HG02981 (cell line): ENCODE results near the gene DNM1.

ENCODE experiments used
- ATAC-seq: cut with Tn5 transposase; IDR thresholded peaks from one replicate; pipeline ENCODE4 v1.9.1; 2021; ENCODE audit warnings: mild to moderate bottlenecking, moderate library complexity; ENCODE audit not compliant: unreplicated experiment

The DNM1 gene

DNA sequence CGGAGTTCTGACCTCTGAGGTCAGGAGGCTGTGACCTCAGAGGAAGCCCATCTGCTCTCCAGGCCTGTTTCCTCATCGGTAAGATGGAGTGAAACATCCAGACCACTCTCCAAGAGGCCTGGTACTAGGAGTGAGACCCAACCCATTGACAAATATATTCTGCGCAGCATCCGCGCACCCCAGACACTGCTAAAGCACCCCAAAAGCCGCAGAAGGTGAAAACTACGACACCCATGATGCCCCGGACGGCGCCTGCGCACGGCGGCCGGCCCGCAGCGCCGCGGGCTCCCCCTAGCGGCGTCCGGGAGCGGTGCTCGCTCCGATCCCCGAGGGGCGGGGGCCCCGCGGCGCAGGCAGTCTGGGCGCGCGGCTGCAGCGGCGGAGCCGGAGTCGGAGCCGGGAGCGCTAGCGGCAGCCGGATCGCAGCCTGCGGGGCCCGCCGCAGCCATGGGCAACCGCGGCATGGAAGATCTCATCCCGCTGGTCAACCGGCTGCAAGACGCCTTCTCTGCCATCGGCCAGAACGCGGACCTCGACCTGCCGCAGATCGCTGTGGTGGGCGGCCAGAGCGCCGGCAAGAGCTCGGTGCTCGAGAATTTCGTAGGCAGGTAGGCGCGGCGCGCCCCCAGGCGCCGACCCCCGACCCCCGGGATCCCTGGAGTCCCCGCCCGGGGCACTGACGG, at the start of gene DNM1:
DNM1 (plus strand) TSS at position 356 of the 683 bp plus-strand sequence; CDS start at position 448, 92 bp downstream.
- peak; percentile 71 for ATAC-seq

DNA sequence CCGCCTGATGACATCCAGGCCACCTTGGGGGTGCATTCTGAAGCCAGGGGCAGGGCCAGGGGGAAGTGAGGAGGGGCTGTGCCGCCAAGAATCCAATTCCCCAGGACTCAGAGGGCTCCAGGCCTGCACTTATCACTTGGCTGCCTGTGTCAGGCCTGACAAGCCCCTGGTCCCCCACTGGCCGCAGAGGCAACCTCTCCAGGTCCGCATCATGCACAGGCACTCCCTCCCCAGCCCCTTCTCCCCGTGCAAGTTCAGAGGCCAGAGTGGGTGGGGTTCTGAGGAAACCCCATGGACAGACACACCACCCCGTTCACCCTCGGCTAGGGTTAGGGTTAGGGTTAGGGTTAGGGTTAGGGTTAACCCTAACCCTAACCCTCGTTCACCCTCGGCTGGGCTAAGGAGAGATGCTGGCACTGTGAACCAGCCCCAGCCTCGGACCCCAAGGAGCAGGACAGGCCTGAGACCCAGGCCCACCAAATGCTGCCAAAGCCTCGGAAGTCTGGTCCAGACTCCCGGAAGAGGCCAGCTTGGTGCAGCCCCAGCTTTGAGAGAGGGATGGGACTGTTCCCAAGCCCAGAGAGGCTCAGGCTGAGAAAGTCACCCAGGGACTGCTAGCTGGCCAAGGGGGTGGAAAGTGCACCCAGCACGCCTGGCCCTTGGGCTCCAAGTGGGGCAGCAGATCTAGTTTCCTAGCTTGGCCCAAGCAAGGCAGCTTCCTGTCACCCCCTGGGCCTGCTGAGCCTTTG, 49.1 kb upstream of the DNM1 start:
- ATAC-seq = no peak

DNA sequence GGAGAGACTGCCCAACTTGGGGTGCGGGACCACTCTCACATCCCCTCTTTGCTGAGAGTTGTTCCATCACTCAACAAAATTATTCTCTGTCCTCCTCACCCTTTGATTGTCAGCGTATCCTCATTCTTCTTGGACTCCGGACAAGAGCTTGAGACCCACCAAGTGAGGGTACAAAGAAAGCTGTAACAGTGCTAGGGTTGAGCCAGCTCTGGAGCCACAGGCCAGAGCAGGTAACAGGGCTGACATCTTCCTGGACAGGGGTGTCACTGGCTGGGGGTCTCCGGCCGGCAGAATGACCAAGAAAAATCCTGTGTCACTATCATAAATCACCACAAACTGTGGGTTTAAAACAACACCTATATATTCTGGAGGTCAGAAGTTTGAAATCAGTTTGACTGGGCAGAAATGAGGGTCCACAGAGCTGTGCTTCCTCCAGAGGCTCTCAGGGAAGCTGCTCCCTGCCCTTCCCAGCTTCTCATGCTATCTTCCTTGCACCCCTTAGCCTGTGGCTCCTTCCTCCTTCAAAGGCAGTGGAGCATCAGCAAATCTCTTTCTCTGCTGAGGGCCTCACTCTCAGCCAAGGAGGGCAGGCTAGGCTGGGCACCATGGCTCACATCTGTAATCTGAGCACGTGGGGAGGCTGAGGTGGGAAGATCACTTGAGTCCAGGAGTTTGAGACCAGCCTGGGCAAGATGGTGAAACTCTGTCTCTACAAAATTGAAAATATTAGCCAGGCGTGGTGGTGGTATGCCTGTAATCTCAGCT, 47.3 kb upstream of the DNM1 start:
- ATAC-seq = no peak

DNA sequence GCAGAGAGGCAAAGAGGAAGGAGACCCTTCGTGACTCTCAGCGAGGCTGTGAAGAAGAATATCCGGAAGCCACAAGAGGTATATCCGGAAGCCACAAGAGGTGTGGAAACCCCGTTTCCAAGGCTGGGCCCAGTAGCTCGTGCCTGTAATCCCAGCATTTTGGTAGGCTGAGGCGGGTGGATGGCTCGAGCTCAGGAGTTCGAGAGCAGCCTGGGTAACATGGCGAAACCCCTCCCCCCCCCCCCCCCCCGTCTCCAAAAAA, 43.7 kb upstream of the DNM1 start:
- ATAC-seq = no peak

DNA sequence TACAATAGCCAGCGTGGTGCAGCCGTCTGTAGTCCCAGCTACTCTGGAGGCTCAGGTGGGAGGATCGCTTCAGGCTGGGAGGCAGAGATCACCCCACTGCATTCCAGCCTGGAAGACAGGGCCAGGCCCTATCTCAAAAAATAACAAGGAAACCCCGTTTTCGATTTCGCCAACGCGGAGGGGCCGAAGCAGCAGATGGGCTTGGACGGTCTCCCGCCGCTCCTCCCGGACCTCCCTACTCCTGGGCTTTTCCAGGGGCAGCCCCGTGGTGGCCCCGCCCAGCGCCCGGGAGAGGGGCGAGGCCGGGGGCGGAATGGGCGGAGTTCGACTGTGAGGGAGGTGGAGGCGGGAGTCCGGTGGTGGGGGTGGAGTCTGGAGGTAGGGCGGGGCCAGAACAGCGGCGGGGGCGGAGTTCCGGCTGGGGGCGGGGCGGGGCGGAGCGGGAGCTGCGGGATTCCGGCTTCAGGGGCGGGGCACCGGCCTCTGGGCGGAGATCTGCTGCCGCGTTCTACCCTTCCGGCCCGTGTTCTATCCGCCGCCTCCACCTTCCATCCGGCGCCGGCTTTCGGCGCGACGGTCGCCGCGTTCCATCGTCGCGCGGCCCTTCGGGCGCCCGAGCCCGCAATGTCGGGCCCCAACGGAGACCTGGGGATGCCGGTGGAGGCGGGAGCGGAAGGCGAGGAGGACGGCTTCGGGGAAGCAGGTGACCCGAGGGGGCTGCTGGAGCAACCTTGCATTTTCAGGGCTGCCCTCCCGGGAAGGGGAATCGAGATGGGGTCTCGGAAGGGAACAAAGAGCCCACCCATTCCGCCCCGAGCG, 43.2 kb upstream of the DNM1 start, which contains the start of gene BBLN:
BBLN (plus strand) TSS at position 482 of the 819 bp plus-strand sequence; CDS start at position 625, 143 bp downstream.
- ATAC-seq = peak; percentile 72

DNA sequence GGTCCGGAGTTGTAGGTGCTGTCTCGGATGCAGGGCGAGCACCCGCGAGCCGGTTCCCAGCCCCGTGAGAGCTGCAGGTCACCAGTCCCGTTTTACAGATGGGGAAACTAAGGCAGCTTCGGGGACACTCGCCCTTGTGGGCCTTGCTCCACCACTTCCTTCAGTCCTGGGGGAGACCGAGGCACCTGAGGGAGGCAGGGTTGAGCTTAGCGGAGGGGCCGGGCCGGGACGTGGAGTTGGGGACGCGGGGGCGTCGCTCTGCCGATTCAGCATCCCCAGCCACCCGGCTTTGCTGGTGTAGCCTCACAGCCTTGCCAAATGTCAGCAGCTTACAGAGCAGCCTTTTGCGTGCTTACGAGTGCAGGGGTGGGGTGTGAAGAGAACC, 42.6 kb upstream of the DNM1 start:
- ATAC-seq = peak; percentile 11

DNA sequence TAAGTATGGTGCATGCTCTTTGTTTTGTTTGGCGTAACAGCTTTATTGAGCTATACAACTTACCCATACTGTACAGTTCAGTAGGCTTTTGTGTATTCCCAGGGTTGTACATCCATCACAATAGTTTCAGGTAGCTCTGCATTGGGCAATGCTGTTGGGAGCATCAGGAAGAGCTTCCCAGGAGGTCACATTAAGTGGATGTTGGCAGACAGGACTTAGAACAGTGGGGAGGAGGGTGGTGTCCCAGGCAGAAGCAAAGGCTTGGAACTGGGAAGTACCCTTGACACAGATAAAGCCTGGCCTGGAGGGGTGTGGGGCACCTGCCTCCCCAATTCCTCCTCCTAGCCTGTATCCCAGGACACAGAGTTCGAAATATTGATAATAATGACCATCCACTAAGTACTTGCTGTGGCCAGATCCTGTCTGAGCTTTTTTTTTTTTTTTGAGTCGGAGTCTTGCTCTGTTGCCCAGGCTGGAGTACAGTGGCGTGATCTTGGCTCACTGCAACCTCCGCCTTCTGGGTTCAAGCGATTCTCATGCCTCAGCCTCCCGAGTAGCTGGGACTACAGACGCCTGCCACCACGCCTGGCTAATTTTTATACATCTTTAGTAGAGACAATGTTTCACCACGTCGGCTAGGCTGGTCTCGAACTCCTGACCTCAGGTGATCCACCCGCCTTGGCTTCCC, 41.8 kb upstream of the DNM1 start:
- ATAC-seq = no peak

DNA sequence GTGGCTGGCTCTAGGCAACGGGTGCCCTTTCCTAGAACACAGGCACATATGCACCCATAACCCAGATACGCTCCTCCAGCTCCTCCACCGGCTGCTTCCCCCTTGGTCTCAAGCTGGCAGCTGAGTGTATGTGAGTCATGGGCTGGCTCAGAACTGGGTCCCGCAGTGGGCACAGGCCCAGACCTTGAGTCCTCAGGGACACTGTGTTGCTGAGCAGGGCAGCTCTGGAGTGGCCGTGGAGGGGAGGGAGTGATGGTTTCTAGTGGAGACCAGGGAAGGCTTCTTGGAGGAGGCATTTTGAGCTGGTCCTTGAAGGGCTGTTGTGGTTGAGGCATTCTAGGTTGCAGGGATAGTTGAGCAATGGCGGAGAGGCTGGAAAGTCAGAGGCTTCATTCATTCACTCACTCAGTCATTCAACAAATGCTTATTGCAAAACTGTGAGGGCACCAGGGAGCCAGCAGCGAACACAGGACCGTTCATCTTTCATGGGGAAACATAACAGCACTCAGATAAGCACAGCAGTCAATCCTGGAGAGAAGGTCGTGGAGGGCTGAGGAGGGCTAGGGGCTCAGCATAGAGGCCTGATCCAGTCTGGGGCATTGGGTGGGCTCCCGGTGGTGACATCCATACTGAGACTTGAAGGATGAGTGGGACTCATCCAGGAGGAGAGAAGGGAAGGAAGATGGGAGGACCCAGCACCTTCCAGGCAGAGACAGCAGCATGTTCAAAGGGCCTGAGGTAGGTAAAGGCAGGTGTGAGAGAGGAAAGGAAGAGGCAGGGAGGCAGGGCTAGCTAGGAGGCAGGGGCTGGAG, 40.8 kb upstream of the DNM1 start:
- no peak for ATAC-seq

DNA sequence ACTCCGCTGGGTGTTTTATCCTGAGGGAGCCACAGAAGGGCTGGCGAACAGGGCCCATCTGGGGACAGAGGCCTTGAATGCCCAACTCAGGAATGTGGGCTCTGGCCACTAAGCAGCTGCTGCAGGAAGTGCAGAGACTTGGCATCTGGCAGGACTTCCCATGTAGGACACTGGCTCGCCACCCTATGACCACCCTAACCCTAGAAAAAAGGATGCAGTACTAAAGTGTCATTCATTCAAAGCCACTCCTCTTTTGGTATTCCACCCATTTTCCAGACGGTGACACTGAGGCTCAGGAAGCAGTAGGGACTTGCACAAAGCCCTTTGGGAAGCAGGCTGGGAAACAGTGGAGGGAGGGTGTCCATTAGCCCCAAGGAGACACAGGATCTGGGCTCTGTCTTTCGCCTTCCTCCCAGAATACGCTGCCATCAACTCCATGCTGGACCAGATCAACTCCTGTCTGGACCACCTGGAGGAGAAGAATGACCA, 40.1 kb upstream of the DNM1 start:
- no peak for ATAC-seq

DNA sequence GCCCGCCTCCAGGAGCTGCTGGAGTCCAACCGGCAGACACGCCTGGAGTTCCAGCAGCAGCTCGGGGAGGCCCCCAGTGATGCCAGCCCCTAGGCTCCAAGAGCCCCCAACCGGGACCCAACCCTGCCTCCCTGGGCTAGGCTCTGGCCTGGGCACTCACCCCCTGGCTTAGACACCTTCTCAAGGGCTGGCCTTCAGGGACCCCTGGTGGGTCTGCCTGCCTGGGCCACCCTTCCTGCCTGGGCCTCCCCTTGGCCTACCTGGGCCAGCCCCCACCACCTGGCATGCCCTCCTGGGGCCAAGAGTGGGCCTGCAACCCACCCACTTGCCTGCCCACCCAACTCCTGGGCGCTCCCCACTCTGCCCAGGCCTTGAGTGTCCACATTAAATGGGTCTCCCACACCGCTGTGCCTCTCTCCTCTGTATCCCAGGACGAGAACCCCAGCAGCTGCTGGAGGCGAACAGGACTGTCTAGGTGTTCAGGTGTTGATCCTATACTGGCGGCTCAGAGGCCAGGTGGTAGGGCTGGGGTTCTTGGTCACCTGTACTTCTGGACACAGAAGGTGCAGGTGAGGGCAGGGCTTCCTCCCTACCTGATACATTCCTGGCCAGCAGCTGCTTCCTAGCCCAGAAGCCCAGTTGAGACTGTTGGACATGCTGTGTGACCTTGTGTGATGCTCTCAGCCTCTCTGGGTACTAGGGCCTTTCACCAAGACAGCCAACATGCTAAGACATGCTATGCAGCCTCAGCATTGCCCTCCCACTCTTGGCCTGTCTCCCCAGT, 39.5 kb upstream of the DNM1 start:
- no peak for ATAC-seq

DNA sequence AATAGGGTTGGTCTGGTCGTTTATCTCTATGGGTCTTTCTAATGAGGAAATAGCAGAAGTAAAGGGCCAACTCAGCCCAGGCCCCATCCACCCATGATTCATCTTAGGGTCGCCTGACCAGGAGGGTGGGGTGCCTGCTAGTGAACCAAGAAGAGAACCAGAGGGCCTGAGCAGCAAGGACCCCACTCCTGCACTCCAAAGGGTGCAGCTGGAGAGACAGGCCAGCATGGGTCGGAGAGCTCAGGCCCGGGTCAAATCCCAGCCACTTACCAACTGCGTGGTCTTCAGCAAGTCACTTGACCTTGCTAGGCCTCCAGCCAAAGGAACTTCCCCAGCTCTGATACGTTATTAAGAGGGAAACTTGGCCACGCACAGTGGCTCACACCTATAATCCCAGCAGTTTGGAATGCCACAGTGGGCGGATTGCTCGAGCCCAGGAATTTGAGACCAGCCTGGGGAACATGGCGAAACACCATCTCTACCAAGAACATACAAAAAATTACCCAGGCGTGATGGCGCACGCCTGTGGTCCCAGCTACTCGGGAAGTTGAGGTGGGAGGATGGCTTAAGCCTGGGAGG, 38.8 kb upstream of the DNM1 start:
- no peak for ATAC-seq

DNA sequence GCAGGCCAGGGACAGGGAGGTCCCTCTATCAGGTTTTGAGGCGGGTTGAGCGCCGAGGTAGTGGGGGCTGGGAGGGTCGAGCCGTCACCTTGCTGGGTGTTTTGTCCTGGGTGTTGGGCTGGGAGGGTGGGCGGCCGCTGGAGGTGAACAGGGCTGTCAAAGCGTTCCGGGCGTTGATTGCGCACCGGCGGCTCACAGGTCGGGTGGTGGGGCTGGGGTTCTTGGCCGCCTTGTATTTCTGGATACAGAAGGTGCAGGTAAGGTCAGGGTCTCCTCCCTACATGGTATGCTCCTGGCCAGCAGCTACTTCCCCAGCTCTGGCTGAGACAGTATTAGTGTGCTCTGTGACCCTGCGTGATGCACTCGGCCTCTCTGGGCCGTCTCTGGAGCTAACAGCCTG, 37.0 kb upstream of the DNM1 start:
- no peak for ATAC-seq

DNA sequence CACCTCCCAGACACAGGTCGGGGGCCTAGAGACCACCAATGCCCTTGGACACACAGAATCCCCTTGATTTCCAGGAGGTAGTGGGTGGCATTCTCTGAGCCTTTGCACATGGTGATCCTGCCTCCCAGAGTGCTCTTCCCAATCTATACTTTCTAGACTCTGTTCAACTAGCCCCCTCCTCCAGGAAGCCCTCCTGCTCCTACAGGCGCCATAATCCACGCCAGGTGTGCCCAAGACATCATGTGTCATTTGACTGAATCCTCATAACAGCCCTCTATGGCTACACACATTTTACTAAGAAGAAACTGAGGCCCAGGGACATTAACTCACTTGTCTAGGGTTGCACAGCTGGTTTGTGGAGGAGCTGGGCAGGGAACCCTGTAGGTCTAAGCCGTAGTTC, 36.0 kb upstream of the DNM1 start:
- no peak for ATAC-seq

DNA sequence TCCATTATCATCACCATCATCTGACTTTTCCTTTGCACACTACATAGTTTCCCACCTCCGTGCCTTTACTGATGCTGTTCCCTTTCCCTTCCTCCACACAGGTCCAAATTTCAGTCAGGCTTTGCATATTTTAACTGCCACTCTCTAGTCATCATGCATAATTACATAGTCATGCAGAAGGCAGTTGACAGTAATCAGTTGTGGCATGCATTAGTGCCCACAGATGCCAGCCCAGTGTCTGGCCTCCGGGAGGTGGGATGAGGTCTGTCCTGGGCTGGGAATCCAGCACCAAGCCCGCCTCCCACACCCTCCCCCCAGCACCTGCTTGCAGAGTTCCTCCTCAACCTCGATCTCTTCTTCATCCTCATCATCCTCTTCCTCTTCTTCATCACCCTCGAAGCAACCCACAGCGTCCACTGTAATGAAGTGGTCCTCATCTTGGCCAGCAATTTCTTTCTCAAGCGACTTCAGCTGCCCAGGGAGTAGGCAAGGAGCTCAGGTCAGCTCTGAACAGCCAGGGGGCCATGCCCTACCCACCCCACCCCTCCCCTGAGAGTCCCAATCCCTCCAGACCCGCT, 34.4 kb upstream of the DNM1 start:
- no peak for ATAC-seq

DNA sequence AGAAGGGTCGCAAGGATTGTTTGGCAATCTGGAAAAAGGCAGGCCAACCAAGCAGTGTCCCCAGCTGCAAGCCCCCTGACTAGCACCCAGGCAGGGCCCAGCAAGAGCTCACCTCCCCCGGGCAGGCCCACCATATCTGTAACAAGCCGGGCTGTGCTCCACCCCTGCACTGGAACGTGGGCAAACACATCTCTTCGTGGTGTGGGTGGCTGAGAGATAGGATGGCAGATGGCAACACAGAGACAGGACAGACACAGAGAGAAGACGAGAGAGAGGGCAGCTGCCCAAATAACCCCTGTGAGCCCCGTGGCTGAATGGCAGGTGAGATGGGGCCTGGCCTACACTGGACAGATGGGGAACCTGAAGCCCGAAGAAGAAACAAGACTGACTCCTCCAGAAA, 33.7 kb upstream of the DNM1 start:
- ATAC-seq = no peak

DNA sequence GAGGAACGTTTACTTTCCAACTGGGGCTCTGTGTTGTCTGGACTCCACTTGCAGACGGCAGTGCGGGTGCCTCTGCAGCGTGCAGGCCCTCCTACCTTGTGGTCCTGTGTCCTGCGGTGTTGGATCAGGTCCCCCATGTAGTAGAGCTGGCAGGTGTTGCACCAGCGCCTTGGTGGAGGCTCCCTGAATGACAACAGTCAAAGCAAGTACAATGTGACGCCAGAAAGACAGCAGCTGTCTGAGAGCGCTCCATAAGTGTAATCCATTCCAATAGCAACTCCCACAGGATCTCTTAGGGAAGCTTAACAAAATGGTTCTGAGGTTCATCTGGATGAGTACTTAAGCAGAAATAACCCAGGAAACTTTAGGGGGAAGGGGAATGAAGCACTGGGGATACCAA, 33.3 kb upstream of the DNM1 start:
- ATAC-seq = no peak

DNA sequence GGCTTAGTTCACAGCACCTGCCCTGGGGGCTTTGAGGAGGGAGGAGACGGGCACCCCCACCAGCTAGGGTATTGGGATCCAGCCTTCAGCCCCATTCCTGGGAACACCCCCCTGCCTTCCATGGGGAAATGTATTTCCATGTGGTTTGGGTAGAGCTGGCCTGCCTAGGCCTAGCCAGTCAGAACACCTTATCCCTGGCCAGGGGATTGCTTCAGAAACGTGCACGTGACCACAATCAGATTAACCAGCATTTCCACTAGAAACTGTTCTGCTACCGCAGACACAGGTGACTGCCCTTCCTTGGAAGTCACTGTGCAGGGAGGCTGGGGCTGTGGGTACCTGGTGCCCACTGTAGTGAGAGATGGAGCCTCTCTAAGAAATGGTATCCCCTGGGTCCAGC, 29.1 kb upstream of the DNM1 start:
- no peak for ATAC-seq

DNA sequence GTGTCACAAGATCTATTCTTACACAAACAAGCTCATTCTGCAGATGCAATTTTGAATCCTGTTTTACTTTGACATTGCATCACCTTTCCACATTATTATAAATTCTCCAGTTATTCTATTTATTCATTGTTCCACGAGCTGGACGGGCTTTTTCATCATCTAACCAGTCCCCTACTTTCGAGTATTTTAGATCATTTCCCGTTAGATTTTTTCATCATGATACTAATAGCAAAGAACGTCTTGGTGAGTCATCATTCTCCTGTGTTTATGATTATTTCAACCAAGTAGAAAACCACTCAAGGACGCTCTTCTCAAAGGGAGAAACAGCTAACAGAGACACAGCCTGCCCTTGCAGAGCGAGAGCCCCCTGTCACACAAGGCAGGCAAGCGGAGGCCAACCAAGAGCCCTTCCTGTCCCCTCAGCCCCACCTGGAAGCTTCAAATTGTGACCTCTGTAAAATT, 28.0 kb upstream of the DNM1 start:
- ATAC-seq = no peak
